Natural killer cell (primary cell): Measurements from ENCODE around the gene CISTR. TPM values are rescaled to one million over a fixed set of nuclear protein-coding genes. Genes with fewer than 3 reads are reported as not detected.
"Not testable (repeated sequence)": the region's sequence is repeated elsewhere in the genome, so short reads cannot be mapped to it uniquely, and the experiment has no call there.

Experiments used
- ATAC-seq, 3 donors: fragments of 150-1000 bp in 2 of 3; fragments of 200-7000 bp in 1 of 3; cut with Tn5 transposase; 1 replicate in 1 of 3; 2 replicates in 2 of 3; pipeline ENCODE4 v1.10.0; 2021; ENCODE audit warnings: mild to moderate bottlenecking in 2 of 3, moderate library complexity in 2 of 3
- DNase-seq, 2 donors: peaks; one replicate each; pipeline versions ENCODE4 v3.0.0 to v3.0.0-alpha.2; 2013 to 2021; ENCODE audit warnings: mixed read lengths in 1 of 2
- H3K27ac ChIP-seq: one replicate; pipeline ENCODE4 v1.5.1; 2013; ENCODE audit warnings: mild to moderate bottlenecking, low read length
- H3K27me3 ChIP-seq: one replicate; pipeline ENCODE4 v1.6.1; 2013; ENCODE audit warnings: low read length; ENCODE audit not compliant: control insufficient read depth, insufficient read depth
- H3K36me3 ChIP-seq: one replicate; pipeline ENCODE4 v1.6.1; 2013; ENCODE audit warnings: low read length; ENCODE audit not compliant: control insufficient read depth, insufficient read depth
- H3K4me1 ChIP-seq: one replicate; pipeline ENCODE4 v1.6.1; 2013; ENCODE audit warnings: low read length; ENCODE audit not compliant: control insufficient read depth, insufficient read depth
- H3K4me3 ChIP-seq: one replicate; pipeline ENCODE4 v1.5.1; 2013; ENCODE audit warnings: low read length
- H3K9me3 ChIP-seq: one replicate; pipeline ENCODE4 v1.6.1; 2013; ENCODE audit warnings: low read length; ENCODE audit not compliant: control insufficient read depth, insufficient read depth
- H3K27ac Mint-ChIP-seq, 2 donors: one replicate each; pipeline ENCODE4 v1.8.0; 2022; ENCODE audit warnings: mild to moderate bottlenecking in 2 of 2, mixed read lengths in 2 of 2, moderate library complexity in 1 of 2
- H3K27me3 Mint-ChIP-seq, 2 donors: one replicate each; pipeline ENCODE4 v1.8.0; 2022; ENCODE audit warnings: low read depth in 2 of 2, mixed read lengths in 2 of 2
- H3K36me3 Mint-ChIP-seq: one replicate; pipeline ENCODE4 v1.8.0; 2022; ENCODE audit warnings: mixed read lengths
- H3K4me1 Mint-ChIP-seq, 2 donors: one replicate each; pipeline ENCODE4 v1.8.0; 2022; ENCODE audit warnings: mixed read lengths in 2 of 2
- H3K4me3 Mint-ChIP-seq: one replicate; pipeline ENCODE4 v1.8.0; 2022; ENCODE audit warnings: mild to moderate bottlenecking, moderate library complexity, mixed read lengths
- H3K9me3 Mint-ChIP-seq, 2 donors: one replicate each; pipeline ENCODE4 v1.8.0; 2022; ENCODE audit warnings: mixed read lengths in 2 of 2
- WGBS: methylation state at CpG from one replicate; pipeline ENCODE4 v1.1.7; 2013; ENCODE audit warnings: missing lambda C conversion rate; ENCODE audit not compliant: insufficient coverage; 5-methylcytosine and 5-hydroxymethylcytosine counted together
- intact Hi-C: fragments of 100-400 bp; cut with micrococcal nuclease; formaldehyde crosslinking; loops from one replicate; pipeline ENCODE4 v1.14.2; 2022
- total RNA-seq, 4 donors: library from RNA; stranded (reverse); fragments of 120-200 nt in 1 of 4; gene quantifications; one replicate each; pipeline versions ENCODE4 v1.2.3 to v1.2.4, GENCODE V29; 2013 to 2022
- TF ChIP-seq, protein P1 (sequence below): fragments of 200-600 bp; IDR thresholded peaks from one replicate; pipeline ENCODE4 v1.8.0; 2022; ENCODE audit warnings: antibody characterized with exemption

Gene CISTR
- total RNA-seq, 3 donors from 2014 or later (not counting 1 experiment from before 2014, with no cell fraction given) = not detected

DNA sequence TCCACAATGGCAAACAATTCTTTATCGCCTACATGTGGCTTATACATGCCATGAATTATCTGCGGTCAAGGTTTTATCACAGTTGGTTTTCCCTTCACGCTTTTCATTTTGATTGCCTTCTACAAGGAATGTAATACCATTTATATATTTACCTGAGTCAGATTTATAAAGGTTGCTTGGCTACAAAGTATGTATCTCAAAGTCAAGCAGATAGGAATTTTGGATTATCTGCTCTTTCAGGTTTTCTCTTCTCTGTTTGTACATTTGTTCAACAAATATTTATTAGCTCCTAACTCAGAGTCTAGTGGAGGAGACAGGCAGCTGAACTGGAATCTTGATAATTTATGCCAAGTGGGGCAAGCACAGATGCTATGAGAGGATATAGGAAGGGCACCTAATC lies 28.5 kb upstream of the CISTR start:
- WGBS = 100% methylated on average over 2 of the region's 3 CpGs

DNA sequence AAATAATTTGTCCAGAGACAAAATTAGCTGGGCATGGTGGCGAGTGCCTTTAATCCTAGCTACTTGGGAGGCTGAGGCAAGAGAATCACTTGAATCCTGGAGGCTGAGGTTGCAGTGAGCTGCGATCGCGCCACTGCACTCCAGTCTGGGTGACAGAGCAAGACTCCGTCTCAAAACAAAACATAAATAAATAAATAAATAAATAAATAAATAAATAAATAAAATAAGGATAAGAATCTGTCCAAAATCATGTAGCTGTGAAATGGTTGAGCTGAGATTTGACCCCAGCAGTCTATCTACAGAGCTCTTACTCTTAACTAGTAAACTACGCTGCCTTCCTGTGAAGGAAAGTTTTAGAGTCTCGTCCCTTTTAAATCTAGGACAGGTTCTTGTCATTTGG lies 27.9 kb upstream of the CISTR start:
- H3K4me1 ChIP-seq, H3K4me1 Mint-ChIP-seq, H3K27ac Mint-ChIP-seq, H3K9me3 Mint-ChIP-seq, H3K36me3 Mint-ChIP-seq, H3K27me3 ChIP-seq, H3K9me3 ChIP-seq, H3K27ac ChIP-seq, intact Hi-C loops, H3K4me3 ChIP-seq, H3K4me3 Mint-ChIP-seq, H3K36me3 ChIP-seq, ATAC-seq, DNase-seq: not testable (repeated sequence)
- 88% methylated on average over 3 of the region's 7 CpGs for WGBS
- H3K27me3 Mint-ChIP-seq = peaks cover 49 to 57% of the 10 kb centered on the region in 2 donors

More for the DNA sequence above, 28.5 kb upstream of the CISTR start:
- TF ChIP-seq, protein P1, sequence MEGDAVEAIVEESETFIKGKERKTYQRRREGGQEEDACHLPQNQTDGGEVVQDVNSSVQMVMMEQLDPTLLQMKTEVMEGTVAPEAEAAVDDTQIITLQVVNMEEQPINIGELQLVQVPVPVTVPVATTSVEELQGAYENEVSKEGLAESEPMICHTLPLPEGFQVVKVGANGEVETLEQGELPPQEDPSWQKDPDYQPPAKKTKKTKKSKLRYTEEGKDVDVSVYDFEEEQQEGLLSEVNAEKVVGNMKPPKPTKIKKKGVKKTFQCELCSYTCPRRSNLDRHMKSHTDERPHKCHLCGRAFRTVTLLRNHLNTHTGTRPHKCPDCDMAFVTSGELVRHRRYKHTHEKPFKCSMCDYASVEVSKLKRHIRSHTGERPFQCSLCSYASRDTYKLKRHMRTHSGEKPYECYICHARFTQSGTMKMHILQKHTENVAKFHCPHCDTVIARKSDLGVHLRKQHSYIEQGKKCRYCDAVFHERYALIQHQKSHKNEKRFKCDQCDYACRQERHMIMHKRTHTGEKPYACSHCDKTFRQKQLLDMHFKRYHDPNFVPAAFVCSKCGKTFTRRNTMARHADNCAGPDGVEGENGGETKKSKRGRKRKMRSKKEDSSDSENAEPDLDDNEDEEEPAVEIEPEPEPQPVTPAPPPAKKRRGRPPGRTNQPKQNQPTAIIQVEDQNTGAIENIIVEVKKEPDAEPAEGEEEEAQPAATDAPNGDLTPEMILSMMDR = no peak
- DNase-seq (no peak), ATAC-seq (no peak)
- Histone ChIP-seq H3K27me3 (peaks cover 7% of the 10 kb centered on the region), H3K36me3 (no peaks in the 10 kb centered on the region), H3K27ac (no peak overlapping the region), H3K4me1 (no peaks in the 10 kb centered on the region), H3K9me3 (no peaks in the 10 kb centered on the region), H3K4me3 (no peak overlapping the region)
- no peaks in the 10 kb centered on the region for H3K36me3 Mint-ChIP-seq
- no peak overlapping the region for H3K4me3 Mint-ChIP-seq
- no peak overlapping the region for H3K27ac Mint-ChIP-seq
- H3K27me3 Mint-ChIP-seq = peaks cover 52 to 64% of the 10 kb centered on the region in 2 donors
- no peaks in the 10 kb centered on the region for H3K4me1 Mint-ChIP-seq
- intact Hi-C loops = no loop called here
- no peaks in the 10 kb centered on the region for H3K9me3 Mint-ChIP-seq

DNA sequence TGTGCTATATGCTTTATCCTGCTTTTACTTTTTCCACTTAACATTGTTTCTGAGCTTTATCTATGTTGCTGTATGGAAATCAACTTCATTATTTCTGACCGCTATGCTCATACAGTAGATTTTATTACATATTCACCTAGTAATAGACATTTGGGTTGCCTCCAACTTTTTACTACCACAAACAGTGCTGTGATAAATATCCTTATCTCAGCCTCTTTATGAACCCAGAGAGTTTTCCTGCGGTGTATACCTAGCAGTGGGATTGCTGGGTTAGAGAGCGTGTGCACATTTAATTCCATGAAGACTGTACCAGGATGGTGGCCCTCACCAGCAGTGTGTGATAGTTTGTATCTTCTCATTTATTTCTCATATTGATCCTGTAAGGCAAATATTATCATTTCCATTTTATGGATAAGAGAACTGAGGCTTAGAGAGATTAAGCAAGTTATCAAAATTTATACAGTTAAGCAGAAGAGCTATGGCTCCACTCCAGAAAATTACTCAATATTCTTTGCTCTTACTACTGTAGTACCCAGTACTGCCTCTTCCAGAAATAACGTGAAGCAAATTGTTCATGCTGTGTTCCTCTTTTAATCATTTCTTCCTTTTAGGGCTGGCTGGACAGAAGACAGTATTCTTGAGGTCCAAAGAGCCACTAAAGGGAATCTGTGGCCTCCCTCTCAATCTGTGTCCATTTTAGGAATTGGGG lies 26.3 kb upstream of the CISTR start:
- no peaks in the 10 kb centered on the region for H3K36me3 ChIP-seq
- TF ChIP-seq, protein P1 = no peak
- intact Hi-C loops = no loop called here
- no peaks in the 10 kb centered on the region for H3K4me1 ChIP-seq
- Mint-ChIP-seq H3K4me1 (no peaks in the 10 kb centered on the region), H3K27ac (no peak overlapping the region), H3K9me3 (no peaks in the 10 kb centered on the region), H3K27me3 (peaks cover 45 to 53% of the 10 kb centered on the region in 2 donors), H3K4me3 (no peak overlapping the region), H3K36me3 (no peaks in the 10 kb centered on the region)
- no peak overlapping the region for H3K4me3 ChIP-seq
- H3K27me3 ChIP-seq = peaks cover 7% of the 10 kb centered on the region
- ATAC-seq = no peak
- no peak overlapping the region for H3K27ac ChIP-seq
- DNase-seq = no peak
- H3K9me3 ChIP-seq = no peaks in the 10 kb centered on the region
- 77% methylated on average over 3 of the region's 4 CpGs for WGBS

DNA sequence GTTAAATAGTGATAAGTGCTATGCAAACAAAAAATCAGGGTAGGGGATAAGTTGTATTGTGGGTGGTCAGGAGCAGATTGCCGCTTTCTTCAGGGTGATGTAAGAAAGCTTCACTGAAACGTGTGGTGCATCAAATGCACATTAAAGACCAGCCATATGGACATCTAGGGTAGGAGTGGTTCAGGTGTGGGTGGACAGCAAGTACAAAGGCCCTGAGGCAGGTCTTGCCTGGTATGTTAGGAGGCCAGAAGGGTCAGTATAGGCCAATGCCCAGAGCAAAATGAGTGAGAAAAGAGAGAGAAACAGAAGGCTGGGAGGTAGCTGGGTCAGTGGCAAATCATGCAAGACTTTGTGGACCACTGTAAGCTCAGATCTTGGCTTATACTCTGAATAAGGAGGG lies 25.6 kb upstream of the CISTR start:
- intact Hi-C loops = no loop called here
- ATAC-seq (no peak), DNase-seq (no peak)
- Mint-ChIP-seq H3K27me3 (peaks cover 40 to 52% of the 10 kb centered on the region in 2 donors), H3K4me1 (no peaks in the 10 kb centered on the region), H3K9me3 (no peaks in the 10 kb centered on the region), H3K4me3 (no peak overlapping the region), H3K36me3 (no peaks in the 10 kb centered on the region), H3K27ac (no peak overlapping the region)
- H3K4me1 ChIP-seq = no peaks in the 10 kb centered on the region
- no peaks in the 10 kb centered on the region for H3K9me3 ChIP-seq
- TF ChIP-seq, protein P1 = no peak
- 76% methylated on average over 2 of the region's 2 CpGs for WGBS
- no peaks in the 10 kb centered on the region for H3K36me3 ChIP-seq
- no peak overlapping the region for H3K4me3 ChIP-seq
- no peak overlapping the region for H3K27ac ChIP-seq
- peaks cover 7% of the 10 kb centered on the region for H3K27me3 ChIP-seq
